Measurements from ENCODE around the gene PVALEF.

PVALEF gene

GRCh38 chr17:81126281-81127132 is 38.8 kb upstream of the PVALEF start:
- Mint-ChIP-seq H3K4me1 (no peaks in the 10 kb centered on the region), H3K27me3 (no peaks in the 10 kb centered on the region), H3K27ac (no peak overlapping the region), H3K4me3 (no peak overlapping the region), H3K9me3 (no peaks in the 10 kb centered on the region)
- DNase-seq (no peak), ATAC-seq (no peak)

- peak; percentile 8 for ATAC-seq
- H3K4me3 Mint-ChIP-seq: no peak overlapping the region
- DNase-seq: no peak
- no peak overlapping the region for H3K27ac Mint-ChIP-seq
- H3K27me3 Mint-ChIP-seq: no peaks in the 10 kb centered on the region
- no peaks in the 10 kb centered on the region for H3K9me3 Mint-ChIP-seq
- H3K4me1 Mint-ChIP-seq: no peaks in the 10 kb centered on the region
These were observed 38.2 kb upstream of the PVALEF start for GRCh38 chr17:81127133-81127455.

GRCh38 chr17:81127526-81128177 is 37.7 kb upstream of the PVALEF start:
- Mint-ChIP-seq H3K9me3 (no peaks in the 10 kb centered on the region), H3K27me3 (no peaks in the 10 kb centered on the region), H3K27ac (no peak overlapping the region), H3K4me3 (no peak overlapping the region), H3K4me1 (no peaks in the 10 kb centered on the region)
- ATAC-seq (peak; percentile 1), DNase-seq (no peak)

- Mint-ChIP-seq H3K9me3 (no peaks in the 10 kb centered on the region), H3K4me1 (no peaks in the 10 kb centered on the region), H3K27me3 (no peaks in the 10 kb centered on the region), H3K27ac (no peak overlapping the region), H3K4me3 (no peak overlapping the region)
- no peak for ATAC-seq
- DNase-seq: no peak
These were observed 37.0 kb upstream of the PVALEF start for GRCh38 chr17:81128338-81128737.

GRCh38 chr17:81128774-81129173 is 36.5 kb upstream of the PVALEF start:
- Mint-ChIP-seq H3K27ac (no peak overlapping the region), H3K4me3 (no peak overlapping the region), H3K9me3 (no peaks in the 10 kb centered on the region), H3K27me3 (no peaks in the 10 kb centered on the region), H3K4me1 (no peaks in the 10 kb centered on the region)
- ATAC-seq (no peak), DNase-seq (no peak)

GRCh38 chr17:81129289-81129688 is 36.0 kb upstream of the PVALEF start:
- H3K9me3 Mint-ChIP-seq: no peaks in the 10 kb centered on the region
- no peak overlapping the region for H3K4me3 Mint-ChIP-seq
- ATAC-seq (no peak), DNase-seq (no peak)
- H3K4me1 Mint-ChIP-seq: no peaks in the 10 kb centered on the region
- no peaks in the 10 kb centered on the region for H3K27me3 Mint-ChIP-seq
- no peak overlapping the region for H3K27ac Mint-ChIP-seq

- Mint-ChIP-seq H3K27ac (no peak overlapping the region), H3K4me3 (no peak overlapping the region), H3K27me3 (no peaks in the 10 kb centered on the region), H3K4me1 (no peaks in the 10 kb centered on the region), H3K9me3 (no peaks in the 10 kb centered on the region)
- DNase-seq (no peak), ATAC-seq (no peak)
These were observed 35.5 kb upstream of the PVALEF start for GRCh38 chr17:81129711-81130367.

- no peak for DNase-seq
- no peaks in the 10 kb centered on the region for H3K4me1 Mint-ChIP-seq
- ATAC-seq: no peak
- H3K27ac Mint-ChIP-seq: no peak overlapping the region
- no peaks in the 10 kb centered on the region for H3K27me3 Mint-ChIP-seq
- no peak overlapping the region for H3K4me3 Mint-ChIP-seq
- H3K9me3 Mint-ChIP-seq: no peaks in the 10 kb centered on the region
These were observed 34.6 kb upstream of the PVALEF start for GRCh38 chr17:81130385-81131361.

- no peaks in the 10 kb centered on the region for H3K4me1 Mint-ChIP-seq
- DNase-seq (no peak), ATAC-seq (no peak)
- H3K27me3 Mint-ChIP-seq: no peaks in the 10 kb centered on the region
- no peak overlapping the region for H3K4me3 Mint-ChIP-seq
- no peak overlapping the region for H3K27ac Mint-ChIP-seq
- H3K9me3 Mint-ChIP-seq: no peaks in the 10 kb centered on the region
These were observed 33.7 kb upstream of the PVALEF start for GRCh38 chr17:81131486-81132196.

GRCh38 chr17:81132197-81132540 is 33.1 kb upstream of the PVALEF start:
- Mint-ChIP-seq H3K27me3 (no peaks in the 10 kb centered on the region), H3K4me1 (no peaks in the 10 kb centered on the region), H3K4me3 (no peak overlapping the region), H3K9me3 (no peaks in the 10 kb centered on the region), H3K27ac (no peak overlapping the region)
- no peak for DNase-seq
- ATAC-seq: no peak

- H3K4me3 Mint-ChIP-seq: no peak overlapping the region
- H3K9me3 Mint-ChIP-seq: peaks cover 5 to 7% of the 10 kb centered on the region in 2 donors
- no peaks in the 10 kb centered on the region for H3K27me3 Mint-ChIP-seq
- no peak for DNase-seq
- H3K4me1 Mint-ChIP-seq: no peaks in the 10 kb centered on the region
- no peak for ATAC-seq
- no peak overlapping the region for H3K27ac Mint-ChIP-seq
These were observed 32.3 kb upstream of the PVALEF start for GRCh38 chr17:81132770-81133723.

GRCh38 chr17:81134064-81134781 is 31.1 kb upstream of the PVALEF start:
- no peaks in the 10 kb centered on the region for H3K4me1 Mint-ChIP-seq
- no peaks in the 10 kb centered on the region for H3K27me3 Mint-ChIP-seq
- peaks cover 12 to 19% of the 10 kb centered on the region in 2 donors for H3K9me3 Mint-ChIP-seq
- H3K27ac Mint-ChIP-seq: no peak overlapping the region
- no peak for DNase-seq
- no peak for ATAC-seq
- H3K4me3 Mint-ChIP-seq: no peak overlapping the region

GRCh38 chr17:81135505-81136278 is 29.6 kb upstream of the PVALEF start:
- Mint-ChIP-seq H3K4me3 (no peak overlapping the region), H3K4me1 (no peaks in the 10 kb centered on the region), H3K9me3 (peaks cover 12 to 20% of the 10 kb centered on the region in 2 donors), H3K27me3 (no peaks in the 10 kb centered on the region), H3K27ac (no peak overlapping the region)
- DNase-seq (no peak), ATAC-seq (no peak)
